Parathyroid adenoma (tissue), 2 donors: ENCODE results near the gene CDKL4.

ENCODE experiments used
- H2AFZ ChIP-seq: fragments of 300-600 bp; sonication (generic); one replicate; pipeline ENCODE4 v1.7.0; 2017; ENCODE audit warnings: antibody characterized with exemption, mild to moderate bottlenecking
- H3K27ac ChIP-seq: fragments of 300-600 bp; sonication (generic); one replicate; pipeline ENCODE4 v1.7.0; 2017
- H3K27me3 ChIP-seq: fragments of 300-600 bp; sonication (generic); one replicate; pipeline ENCODE4 v1.7.0; 2017; ENCODE audit warnings: low read length; ENCODE audit not compliant: control insufficient read depth, insufficient read depth
- H3K36me3 ChIP-seq: fragments of 300-600 bp; sonication (generic); one replicate; pipeline ENCODE4 v1.7.0; 2017; ENCODE audit warnings: low read length; ENCODE audit not compliant: control insufficient read depth, insufficient read depth
- H3K4me1 ChIP-seq: fragments of 300-600 bp; sonication (generic); one replicate; pipeline ENCODE4 v1.7.0; 2017; ENCODE audit warnings: control low read depth
- H3K4me2 ChIP-seq: fragments of 300-600 bp; sonication (generic); one replicate; pipeline ENCODE4 v1.7.0; 2017; ENCODE audit warnings: low read length
- H3K4me3 ChIP-seq: fragments of 300-600 bp; sonication (generic); one replicate; pipeline ENCODE4 v1.7.0; 2017; ENCODE audit warnings: low read depth, low read length
- H3K79me2 ChIP-seq: fragments of 300-600 bp; sonication (generic); one replicate; pipeline ENCODE4 v1.7.0; 2017; ENCODE audit warnings: control low read depth
- H3K9ac ChIP-seq: fragments of 300-600 bp; sonication (generic); one replicate; pipeline ENCODE4 v1.7.0; 2017; ENCODE audit warnings: mild to moderate bottlenecking
- H3K9me3 ChIP-seq: fragments of 300-600 bp; sonication (generic); one replicate; pipeline ENCODE4 v1.7.0; 2017; ENCODE audit warnings: low read length; ENCODE audit not compliant: control insufficient read depth
- CTCF ChIP-seq: fragments of 300-600 bp; sonication (generic); IDR thresholded peaks from one replicate; pipeline ENCODE4 v1.7.0; 2017; ENCODE audit warnings: antibody characterized with exemption, mild to moderate bottlenecking
- donor health status: primary hyperparathyroidism.

The CDKL4 gene

GRCh38 chr2:39183673-39184072 lies 60.1 kb downstream of the CDKL4 start:
- Histone ChIP-seq H3K4me1 (no peaks in the 10 kb centered on the region), H3K79me2 (no peaks in the 10 kb centered on the region), H3K9me3 (no peaks in the 10 kb centered on the region), H3K4me3 (no peak overlapping the region), H2AFZ (no peak overlapping the region), H3K36me3 (no peaks in the 10 kb centered on the region), H3K27ac (no peak overlapping the region), H3K4me2 (no peak overlapping the region), H3K9ac (no peak overlapping the region), H3K27me3 (no peaks in the 10 kb centered on the region)
- no peak for TF ChIP-seq CTCF

- TF ChIP-seq CTCF: no peak
Measured at GRCh38 chr2:39181297-39181696, 62.5 kb downstream of the CDKL4 start.

GRCh38 chr2:39179974-39180960 lies 63.5 kb downstream of the CDKL4 start:
- Histone ChIP-seq H3K4me1 (no peaks in the 10 kb centered on the region), H3K4me3 (no peak overlapping the region), H3K27ac (no peak overlapping the region), H3K4me2 (no peak overlapping the region), H3K9me3 (no peaks in the 10 kb centered on the region), H3K27me3 (no peaks in the 10 kb centered on the region), H3K9ac (no peak overlapping the region), H3K36me3 (no peaks in the 10 kb centered on the region), H3K79me2 (no peaks in the 10 kb centered on the region), H2AFZ (no peak overlapping the region)
- TF ChIP-seq CTCF: no peak

More at GRCh38 chr2:39181297-39181696, 62.5 kb downstream of the CDKL4 start:
- Histone ChIP-seq H3K4me3 (no peak overlapping the region), H3K4me2 (no peak overlapping the region), H3K9me3 (no peaks in the 10 kb centered on the region), H3K27ac (no peak overlapping the region), H3K9ac (no peak overlapping the region), H3K4me1 (no peaks in the 10 kb centered on the region), H3K79me2 (no peaks in the 10 kb centered on the region), H3K27me3 (no peaks in the 10 kb centered on the region), H3K36me3 (no peaks in the 10 kb centered on the region), H2AFZ (no peak overlapping the region)

- no peak overlapping the region for H3K4me3 ChIP-seq
- H3K27me3 ChIP-seq: no peaks in the 10 kb centered on the region
- no peak overlapping the region for H3K4me2 ChIP-seq
- H3K4me1 ChIP-seq: no peaks in the 10 kb centered on the region
- H3K27ac ChIP-seq: no peak overlapping the region
- no peaks in the 10 kb centered on the region for H3K9me3 ChIP-seq
- H3K36me3 ChIP-seq: no peaks in the 10 kb centered on the region
- H3K79me2 ChIP-seq: no peaks in the 10 kb centered on the region
- H3K9ac ChIP-seq: no peak overlapping the region
- H2AFZ ChIP-seq: no peak overlapping the region
- no peak for TF ChIP-seq CTCF
Measured at GRCh38 chr2:39178756-39179155, 65.0 kb downstream of the CDKL4 start.
